Measurements from ENCODE around the gene SLC25A12.
"Not testable (repeated sequence)": the region's sequence is repeated elsewhere in the genome, so short reads cannot be mapped to it uniquely, and the experiment has no call there.

Gene SLC25A12

GRCh38 chr2:171810422-171811244, 83.4 kb downstream of the SLC25A12 start:
- no peak overlapping the region for H3K27ac ChIP-seq (ENCODE audit: low read depth, low read length)
- no peaks in the 10 kb centered on the region for H3K79me2 ChIP-seq (ENCODE audit: control insufficient read depth, low read length)
- no peaks in the 10 kb centered on the region for H3K27me3 ChIP-seq (ENCODE audit: control insufficient read depth, low read length)
- peaks cover 21% of the 10 kb centered on the region for H3K36me3 ChIP-seq (ENCODE audit: control insufficient read depth, low read length)
- no peak overlapping the region for H3K4me3 ChIP-seq (ENCODE audit: low read length)
- TF ChIP-seq EZH2phosphoT487 (IDR thresholded peaks at IDR 0.05; ENCODE audit: borderline replicate concordance, low read length) (no peak), CTCF (IDR thresholded peaks at IDR 0.05; ENCODE audit: low read depth, low read length, poor library complexity, severe bottlenecking) (no peak)
- H3K9me3 ChIP-seq (ENCODE audit: control insufficient read depth, insufficient read depth, low read length), result no peaks in the 10 kb centered on the region
- H4K20me1 ChIP-seq (ENCODE audit: control insufficient read depth, insufficient read depth, low read depth, low read length), result no peaks in the 10 kb centered on the region
- H3K4me1 ChIP-seq (ENCODE audit: control insufficient read depth, low read length), result no peaks in the 10 kb centered on the region
- 0 out of 2 replicates have a peak, but pooled peaks cover 2% of the 10 kb centered on the region for H3F3A ChIP-seq (ENCODE audit: control insufficient read depth, insufficient read depth)
- H3K4me2 ChIP-seq (ENCODE audit: low read length), result no peak overlapping the region
- H3K9me2 ChIP-seq (replicated peaks; ENCODE audit: control insufficient read depth, low read length), result no peaks in the 10 kb centered on the region

GRCh38 chr2:171808885-171809284, 85.2 kb downstream of the SLC25A12 start:
- not testable (repeated sequence) for H3K9me2 ChIP-seq (replicated peaks; ENCODE audit: control insufficient read depth, low read length); H4K20me1 ChIP-seq (ENCODE audit: control insufficient read depth, insufficient read depth, low read depth, low read length); H3K27me3 ChIP-seq (ENCODE audit: control insufficient read depth, low read length); H3F3A ChIP-seq (ENCODE audit: control insufficient read depth, insufficient read depth); H3K4me3 ChIP-seq (ENCODE audit: low read length); H3K4me1 ChIP-seq (ENCODE audit: control insufficient read depth, low read length); H3K27ac ChIP-seq (ENCODE audit: low read depth, low read length); H3K79me2 ChIP-seq (ENCODE audit: control insufficient read depth, low read length); H3K4me2 ChIP-seq (ENCODE audit: low read length); H3K9me3 ChIP-seq (ENCODE audit: control insufficient read depth, insufficient read depth, low read length)
- peaks cover 20% of the 10 kb centered on the region for H3K36me3 ChIP-seq (ENCODE audit: control insufficient read depth, low read length)

- no peak overlapping the region for H3K27ac ChIP-seq (ENCODE audit: low read depth, low read length)
- H3K27me3 ChIP-seq (ENCODE audit: control insufficient read depth, low read length), result no peaks in the 10 kb centered on the region
- H3K4me3 ChIP-seq (ENCODE audit: low read length), result no peak overlapping the region
- H3K9me2 ChIP-seq (replicated peaks; ENCODE audit: control insufficient read depth, low read length), result no peaks in the 10 kb centered on the region
- no peak for TF ChIP-seq CTCF (IDR thresholded peaks at IDR 0.05; ENCODE audit: low read depth, low read length, poor library complexity, severe bottlenecking)
- no peak for TF ChIP-seq EZH2phosphoT487 (IDR thresholded peaks at IDR 0.05; ENCODE audit: borderline replicate concordance, low read length)
- H3K4me1 ChIP-seq (ENCODE audit: control insufficient read depth, low read length), result no peaks in the 10 kb centered on the region
- no peaks in the 10 kb centered on the region for H4K20me1 ChIP-seq (ENCODE audit: control insufficient read depth, insufficient read depth, low read depth, low read length)
- no peak overlapping the region for H3K4me2 ChIP-seq (ENCODE audit: low read length)
- H3K36me3 ChIP-seq (ENCODE audit: control insufficient read depth, low read length), result peaks cover 17% of the 10 kb centered on the region
- no peaks in the 10 kb centered on the region for H3K9me3 ChIP-seq (ENCODE audit: control insufficient read depth, insufficient read depth, low read length)
- H3K79me2 ChIP-seq (ENCODE audit: control insufficient read depth, low read length), result no peaks in the 10 kb centered on the region
- H3F3A ChIP-seq (ENCODE audit: control insufficient read depth, insufficient read depth), result no peaks in the 10 kb centered on the region
Measured at GRCh38 chr2:171807831-171808393, 86.1 kb downstream of the SLC25A12 start.

- H3K9me2 ChIP-seq (replicated peaks; ENCODE audit: control insufficient read depth, low read length), result no peaks in the 10 kb centered on the region
- H3K27ac ChIP-seq (ENCODE audit: low read depth, low read length), result no peak overlapping the region
- no peaks in the 10 kb centered on the region for H3K4me1 ChIP-seq (ENCODE audit: control insufficient read depth, low read length)
- H3K36me3 ChIP-seq (ENCODE audit: control insufficient read depth, low read length), result peaks cover 17% of the 10 kb centered on the region
- no peaks in the 10 kb centered on the region for H3K27me3 ChIP-seq (ENCODE audit: control insufficient read depth, low read length)
- H3K9me3 ChIP-seq (ENCODE audit: control insufficient read depth, insufficient read depth, low read length), result no peaks in the 10 kb centered on the region
- H3K4me2 ChIP-seq (ENCODE audit: low read length), result no peak overlapping the region
- no peak for TF ChIP-seq EZH2phosphoT487 (IDR thresholded peaks at IDR 0.05; ENCODE audit: borderline replicate concordance, low read length)
- no peak for TF ChIP-seq CTCF (IDR thresholded peaks at IDR 0.05; ENCODE audit: low read depth, low read length, poor library complexity, severe bottlenecking)
- no peaks in the 10 kb centered on the region for H3K79me2 ChIP-seq (ENCODE audit: control insufficient read depth, low read length)
- H3K4me3 ChIP-seq (ENCODE audit: low read length), result no peak overlapping the region
- no peaks in the 10 kb centered on the region for H3F3A ChIP-seq (ENCODE audit: control insufficient read depth, insufficient read depth)
- H4K20me1 ChIP-seq (ENCODE audit: control insufficient read depth, insufficient read depth, low read depth, low read length), result no peaks in the 10 kb centered on the region
Measured at GRCh38 chr2:171807119-171807518, 86.9 kb downstream of the SLC25A12 start.
